ENCODE results near the gene SYS1.

DNA sequence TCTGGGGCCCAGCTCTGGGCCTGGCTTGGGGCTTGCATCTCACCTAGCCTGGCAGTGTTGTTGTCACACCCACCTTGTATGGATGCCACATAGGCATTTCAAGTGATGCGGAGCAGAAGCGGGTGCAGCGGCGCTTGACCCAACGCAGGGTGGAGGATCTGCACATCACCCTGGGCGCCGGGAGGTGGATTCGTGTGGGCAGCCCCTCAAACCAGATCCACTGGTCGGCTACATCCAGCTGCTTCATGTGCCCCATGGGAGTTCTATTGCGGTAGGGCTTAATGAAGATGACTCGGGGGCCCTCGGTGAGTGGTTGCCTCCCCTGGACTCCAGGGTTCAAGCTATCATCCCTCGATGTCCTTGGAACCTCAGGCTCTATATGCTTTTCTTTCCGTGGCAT, 12.0 kb downstream of the SYS1 start:
- TF ChIP-seq MXI1 (IDR thresholded peaks at IDR 0.05; ENCODE audit: low read depth, low read length): no peak
- TF ChIP-seq TAF1 (IDR thresholded peaks at IDR 0.05; ENCODE audit: borderline replicate concordance, low read depth, low read length): no peak
- no peak for TF ChIP-seq CTCF (IDR thresholded peaks at IDR 0.05)
- no peak for TF ChIP-seq YY1 (IDR thresholded peaks at IDR 0.05; ENCODE audit: low read depth)
- TF ChIP-seq FOXM1 (IDR thresholded peaks at IDR 0.05; ENCODE audit: low read depth): no peak
